Measurements from ENCODE around the gene SH3BP2. TPM values are rescaled to one million over a fixed set of nuclear protein-coding genes. Genes with fewer than 3 reads are reported as not detected.
A peak's percentile ranks its signal among the peaks of the same experiment; 100 is the strongest.

Gene SH3BP2
- total RNA-seq, 4 donors from 2014 or later, result 54.8 to 208 (median 102) TPM

GRCh38 chr4:2848449-2848848 lies 55.6 kb downstream of the SH3BP2 start:
- Histone ChIP-seq H3K27me3 (no peaks in the 10 kb centered on the region), H3K27ac (peak overlapping the region in 2 of 4 donors; percentile 24 to 56), H3K36me3 (peaks cover 0 to under 1% (median 0%) of the 10 kb centered on the region in 3 donors), H3K4me3 (no peak overlapping the region), H3K9me3 (no peaks in the 10 kb centered on the region), H3K4me1 (peaks cover 3 to 71% (median 20%) of the 10 kb centered on the region in 4 donors)
- DNase-seq, result no peak
- TF ChIP-seq POLR2A (IDR thresholded peaks at IDR 0.05) (no peak), CTCF (IDR thresholded peaks at IDR 0.05) (no peak)

GRCh38 chr4:2849267-2850152 lies 56.6 kb downstream of the SH3BP2 start:
- TF ChIP-seq POLR2A (IDR thresholded peaks at IDR 0.05), result no peak
- no peak for TF ChIP-seq CTCF (IDR thresholded peaks at IDR 0.05)
- DNase-seq, result peak in 1 of 3 donors; percentile 61
- Histone ChIP-seq H3K4me3 (no peak overlapping the region), H3K4me1 (peaks cover 3 to 74% (median 20%) of the 10 kb centered on the region in 4 donors), H3K27ac (peak overlapping the region in 2 of 4 donors; percentile 24 to 56), H3K36me3 (peaks cover 0 to 8% (median 0%) of the 10 kb centered on the region in 3 donors), H3K27me3 (no peaks in the 10 kb centered on the region), H3K9me3 (no peaks in the 10 kb centered on the region)

GRCh38 chr4:2850966-2851798 lies 58.3 kb downstream of the SH3BP2 start:
- TF ChIP-seq CTCF (IDR thresholded peaks at IDR 0.05) (no peak), POLR2A (IDR thresholded peaks at IDR 0.05) (no peak)
- peak overlapping the region in 2 of 4 donors; percentile 28 to 68 for H3K27ac ChIP-seq
- DNase-seq, result no peak
- H3K36me3 ChIP-seq, result peaks cover 0 to 8% (median 0%) of the 10 kb centered on the region in 3 donors
- no peaks in the 10 kb centered on the region for H3K27me3 ChIP-seq
- H3K4me1 ChIP-seq, result peaks cover 3 to 66% (median 14%) of the 10 kb centered on the region in 4 donors
- no peaks in the 10 kb centered on the region for H3K9me3 ChIP-seq
- no peak overlapping the region for H3K4me3 ChIP-seq

DNA sequence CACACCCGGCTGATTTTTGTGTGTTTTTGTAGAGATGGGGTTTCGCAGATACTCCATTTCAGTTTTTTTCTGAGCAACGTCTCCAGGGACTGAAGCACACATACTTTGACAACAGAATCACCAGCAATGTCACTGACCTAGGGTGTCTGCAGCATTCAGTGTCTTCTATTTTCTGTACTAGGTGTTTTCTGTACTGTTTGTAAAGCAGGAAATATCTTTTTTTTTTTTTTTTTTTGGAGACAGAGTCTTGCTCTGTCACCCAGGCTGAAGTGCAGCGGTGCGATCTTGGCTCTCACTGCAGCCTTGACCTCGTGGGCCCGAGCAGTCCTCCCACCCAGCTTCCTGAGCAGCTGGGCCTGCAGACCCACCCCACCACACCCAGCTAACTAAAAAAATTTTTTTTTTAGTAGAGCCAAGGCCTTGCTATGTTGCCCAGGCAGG lies 59.6 kb downstream of the SH3BP2 start:
- TF ChIP-seq CTCF (IDR thresholded peaks at IDR 0.05) (no peak), POLR2A (IDR thresholded peaks at IDR 0.05) (no peak)
- H3K36me3 ChIP-seq, result peaks cover 0 to 8% (median 0%) of the 10 kb centered on the region in 3 donors
- H3K27ac ChIP-seq, result peak overlapping the region; percentile 28 to 68 (median 34)
- no peak overlapping the region for H3K4me3 ChIP-seq
- peaks cover 3 to 66% (median 14%) of the 10 kb centered on the region in 4 donors for H3K4me1 ChIP-seq
- no peaks in the 10 kb centered on the region for H3K9me3 ChIP-seq
- H3K27me3 ChIP-seq, result no peaks in the 10 kb centered on the region
- peak in 2 of 3 donors; percentile 79 to 86 for DNase-seq

- H3K36me3 ChIP-seq, result peaks cover 0 to 8% (median 0%) of the 10 kb centered on the region in 3 donors
- peaks cover 3 to 70% (median 17%) of the 10 kb centered on the region in 4 donors for H3K4me1 ChIP-seq
- TF ChIP-seq CTCF (IDR thresholded peaks at IDR 0.05) (no peak), POLR2A (IDR thresholded peaks at IDR 0.05) (no peak)
- H3K27me3 ChIP-seq, result no peaks in the 10 kb centered on the region
- no peak overlapping the region for H3K27ac ChIP-seq
- no peaks in the 10 kb centered on the region for H3K9me3 ChIP-seq
- no peak for DNase-seq
- no peak overlapping the region for H3K4me3 ChIP-seq
Observed at GRCh38 chr4:2855584-2855983, 62.7 kb downstream of the SH3BP2 start.

Data from Peyer's patch (tissue), 4 donors.